HepG2 (cell line): Measurements from ENCODE around the gene EIF1AD. TPM values are rescaled to one million over a fixed set of nuclear protein-coding genes. Genes with fewer than 3 reads are reported as not detected.

Source experiments
- MBNL3 ChIP-seq: fragments of 250-450 bp; sonication (Bioruptor Pico); conservative IDR thresholded peaks from 2 replicates; pipeline ENCODE4 v1.8.0; 2022; ENCODE audit warnings: mild to moderate bottlenecking, inconsistent platforms
- NRL ChIP-seq: sonication (generic); formaldehyde crosslinking; IDR thresholded peaks from 2 replicates; pipeline ENCODE4 v1.5.0; 2020; ENCODE audit warnings: missing genetic modification reagents, mild to moderate bottlenecking, moderate library complexity, borderline replicate concordance
- RAD51 ChIP-seq: fragments of 450-650 bp; IDR thresholded peaks from 2 replicates; pipeline ENCODE4 v1.6.1; 2016; ENCODE audit warnings: borderline replicate concordance
- RELA ChIP-seq: sonication (generic); formaldehyde crosslinking; IDR thresholded peaks from 2 replicates; pipeline ENCODE4 v1.4.0; 2020; ENCODE audit warnings: missing genetic modification reagents
- SMYD3 ChIP-seq: sonication (generic); formaldehyde crosslinking; IDR thresholded peaks from 2 replicates; pipeline ENCODE4 v1.8.1; 2023; ENCODE audit warnings: mild to moderate bottlenecking, missing genetic modification reagents
- TRIM24 ChIP-seq: sonication (generic); formaldehyde crosslinking; IDR thresholded peaks from 2 replicates; pipeline ENCODE4 v1.8.0; 2022; ENCODE audit warnings: mild to moderate bottlenecking, missing genetic modification reagents
- ZNF326 ChIP-seq: sonication (generic); formaldehyde crosslinking; IDR thresholded peaks from 2 replicates; pipeline ENCODE4 v1.4.0; 2020; ENCODE audit warnings: missing genetic modification reagents, borderline replicate concordance
- ZNF367 ChIP-seq: sonication (generic); formaldehyde crosslinking; IDR thresholded peaks from 2 replicates; pipeline ENCODE4 v1.4.0; 2020; ENCODE audit warnings: missing genetic modification reagents, borderline replicate concordance
- ZNF781 ChIP-seq: sonication (generic); formaldehyde crosslinking; IDR thresholded peaks from 2 replicates; pipeline ENCODE4 v1.5.1; 2020; ENCODE audit warnings: borderline replicate concordance, mild to moderate bottlenecking, missing genetic modification reagents; ENCODE audit errors: not compliant biosample characterization
- polyA plus RNA-seq, 8 experiments: library from polyadenylated mRNA; depleted of rRNA in 3 of 8; stranded (reverse) in 7 of 8; unstranded in 1 of 8; fragments of >200 nt; fragmentation: Illumina TruSeq in 4 of 8; extraction: Trizol in 4 of 8; gene quantifications; 2 replicates each; pipeline versions ENCODE4 v1.2.1 to v1.2.3, GENCODE V29; 2011 to 2016; ENCODE audit warnings: low read depth in 4 of 8, missing spikeins in 1 of 8, mixed read lengths in 1 of 8; ENCODE audit not compliant: insufficient read depth in 1 of 8
- total RNA-seq, 5 experiments: library from RNA; depleted of rRNA; stranded (reverse); fragments of >200 nt; fragmentation: Illumina TruSeq; extraction: Trizol; gene quantifications; 2 replicates each; pipeline ENCODE4 v1.2.3, GENCODE V29; 2016; ENCODE audit warnings: low read depth in 1 of 5
- TF ChIP-seq, protein P1 (sequence below), 2 experiments: sonication (generic) in 1 of 2; formaldehyde crosslinking in 1 of 2; IDR thresholded peaks; 2 replicates each; pipeline versions ENCODE4 v1.4.0 to v1.6.1; 2018 to 2020; ENCODE audit warnings: missing genetic modification reagents in 2 of 2, borderline replicate concordance in 1 of 2, low read depth in 1 of 2, mild to moderate bottlenecking in 1 of 2, missing biosample characterization in 1 of 2
- TF ChIP-seq, protein P2 (sequence below): sonication (generic); formaldehyde crosslinking; IDR thresholded peaks from 2 replicates; pipeline ENCODE4 v1.4.0; 2020; ENCODE audit warnings: missing genetic modification reagents, borderline replicate concordance
- TF ChIP-seq, protein P3 (sequence below): sonication (generic); formaldehyde crosslinking; IDR thresholded peaks from 2 replicates; pipeline ENCODE4 v1.5.0; 2020; ENCODE audit warnings: mild to moderate bottlenecking, missing genetic modification reagents, borderline replicate concordance
- TF ChIP-seq, protein P4 (sequence below): sonication (generic); formaldehyde crosslinking; IDR thresholded peaks from 2 replicates; pipeline ENCODE4 v1.8.0; 2022; ENCODE audit warnings: mild to moderate bottlenecking, missing genetic modification reagents, borderline replicate concordance
- TF ChIP-seq, protein P5 (sequence below): sonication (generic); formaldehyde crosslinking; IDR thresholded peaks from 2 replicates; pipeline ENCODE4 v1.8.0; 2023; ENCODE audit warnings: mild to moderate bottlenecking, missing genetic modification reagents

Gene EIF1AD
- total and polyA plus RNA-seq, 2 of the 13 experiments (the other 11 are each of a cell fraction or from before 2014, with no cell fraction given) = 18.2 to 30.8 TPM

DNA sequence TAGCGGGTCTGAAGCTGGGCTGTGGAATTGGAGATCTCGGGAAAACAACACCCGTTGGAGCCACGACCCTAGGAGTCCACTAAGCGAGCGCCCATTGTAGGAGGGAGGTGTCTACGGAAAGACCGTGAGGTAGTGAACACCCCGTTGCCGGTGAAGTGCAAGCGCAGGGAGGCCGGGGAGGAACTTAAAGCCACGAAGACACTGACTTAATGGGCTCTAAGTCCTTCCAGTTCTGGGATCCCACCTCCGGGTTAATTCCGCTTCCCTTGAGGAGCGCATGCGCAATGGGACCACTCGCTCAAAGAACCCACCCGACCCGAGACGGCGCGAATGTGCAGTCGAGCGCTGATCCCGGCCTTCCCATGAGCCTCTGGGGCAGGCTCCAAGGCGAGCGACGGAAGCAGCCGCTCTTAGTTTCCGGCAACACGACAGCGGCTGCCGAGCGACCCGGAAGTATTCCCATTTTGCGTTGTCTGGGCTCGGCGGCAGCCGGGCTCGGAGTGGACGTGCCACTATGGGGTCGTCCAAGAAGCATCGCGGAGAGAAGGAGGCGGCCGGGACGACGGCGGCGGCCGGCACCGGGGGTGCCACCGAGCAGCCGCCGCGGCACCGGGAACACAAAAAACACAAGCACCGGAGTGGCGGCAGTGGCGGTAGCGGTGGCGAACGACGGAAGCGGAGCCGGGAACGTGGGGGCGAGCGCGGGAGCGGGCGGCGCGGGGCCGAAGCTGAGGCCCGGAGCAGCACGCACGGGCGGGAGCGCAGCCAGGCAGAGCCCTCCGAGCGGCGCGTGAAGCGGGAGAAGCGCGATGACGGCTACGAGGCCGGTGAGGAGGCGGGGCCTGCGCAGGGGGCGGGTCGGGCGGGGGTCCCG, 40.5 kb downstream of the EIF1AD start, which contains the start of gene SART1 (continued):
- peak; percentile 27; the same call in 1 of the 2 replicates for TF ChIP-seq NRL
- TF ChIP-seq, protein P1, sequence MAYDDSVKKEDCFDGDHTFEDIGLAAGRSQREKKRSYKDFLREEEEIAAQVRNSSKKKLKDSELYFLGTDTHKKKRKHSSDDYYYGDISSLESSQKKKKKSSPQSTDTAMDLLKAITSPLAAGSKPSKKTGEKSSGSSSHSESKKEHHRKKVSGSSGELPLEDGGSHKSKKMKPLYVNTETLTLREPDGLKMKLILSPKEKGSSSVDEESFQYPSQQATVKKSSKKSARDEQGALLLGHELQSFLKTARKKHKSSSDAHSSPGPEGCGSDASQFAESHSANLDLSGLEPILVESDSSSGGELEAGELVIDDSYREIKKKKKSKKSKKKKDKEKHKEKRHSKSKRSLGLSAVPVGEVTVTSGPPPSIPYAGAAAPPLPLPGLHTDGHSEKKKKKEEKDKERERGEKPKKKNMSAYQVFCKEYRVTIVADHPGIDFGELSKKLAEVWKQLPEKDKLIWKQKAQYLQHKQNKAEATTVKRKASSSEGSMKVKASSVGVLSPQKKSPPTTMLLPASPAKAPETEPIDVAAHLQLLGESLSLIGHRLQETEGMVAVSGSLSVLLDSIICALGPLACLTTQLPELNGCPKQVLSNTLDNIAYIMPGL (CRISPR knock-in tag; IDR thresholded peaks at IDR 0.05; ENCODE audit: borderline replicate concordance in 1 of 2, low read depth in 1 of 2) = peak; percentile 79 to 88; a peak in 2 of 4 replicates
- TF ChIP-seq, protein P2, sequence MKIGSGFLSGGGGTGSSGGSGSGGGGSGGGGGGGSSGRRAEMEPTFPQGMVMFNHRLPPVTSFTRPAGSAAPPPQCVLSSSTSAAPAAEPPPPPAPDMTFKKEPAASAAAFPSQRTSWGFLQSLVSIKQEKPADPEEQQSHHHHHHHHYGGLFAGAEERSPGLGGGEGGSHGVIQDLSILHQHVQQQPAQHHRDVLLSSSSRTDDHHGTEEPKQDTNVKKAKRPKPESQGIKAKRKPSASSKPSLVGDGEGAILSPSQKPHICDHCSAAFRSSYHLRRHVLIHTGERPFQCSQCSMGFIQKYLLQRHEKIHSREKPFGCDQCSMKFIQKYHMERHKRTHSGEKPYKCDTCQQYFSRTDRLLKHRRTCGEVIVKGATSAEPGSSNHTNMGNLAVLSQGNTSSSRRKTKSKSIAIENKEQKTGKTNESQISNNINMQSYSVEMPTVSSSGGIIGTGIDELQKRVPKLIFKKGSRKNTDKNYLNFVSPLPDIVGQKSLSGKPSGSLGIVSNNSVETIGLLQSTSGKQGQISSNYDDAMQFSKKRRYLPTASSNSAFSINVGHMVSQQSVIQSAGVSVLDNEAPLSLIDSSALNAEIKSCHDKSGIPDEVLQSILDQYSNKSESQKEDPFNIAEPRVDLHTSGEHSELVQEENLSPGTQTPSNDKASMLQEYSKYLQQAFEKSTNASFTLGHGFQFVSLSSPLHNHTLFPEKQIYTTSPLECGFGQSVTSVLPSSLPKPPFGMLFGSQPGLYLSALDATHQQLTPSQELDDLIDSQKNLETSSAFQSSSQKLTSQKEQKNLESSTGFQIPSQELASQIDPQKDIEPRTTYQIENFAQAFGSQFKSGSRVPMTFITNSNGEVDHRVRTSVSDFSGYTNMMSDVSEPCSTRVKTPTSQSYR (CRISPR knock-in tag) = no peak; the same call in 1 of the 2 replicates
- TF ChIP-seq, protein P3, sequence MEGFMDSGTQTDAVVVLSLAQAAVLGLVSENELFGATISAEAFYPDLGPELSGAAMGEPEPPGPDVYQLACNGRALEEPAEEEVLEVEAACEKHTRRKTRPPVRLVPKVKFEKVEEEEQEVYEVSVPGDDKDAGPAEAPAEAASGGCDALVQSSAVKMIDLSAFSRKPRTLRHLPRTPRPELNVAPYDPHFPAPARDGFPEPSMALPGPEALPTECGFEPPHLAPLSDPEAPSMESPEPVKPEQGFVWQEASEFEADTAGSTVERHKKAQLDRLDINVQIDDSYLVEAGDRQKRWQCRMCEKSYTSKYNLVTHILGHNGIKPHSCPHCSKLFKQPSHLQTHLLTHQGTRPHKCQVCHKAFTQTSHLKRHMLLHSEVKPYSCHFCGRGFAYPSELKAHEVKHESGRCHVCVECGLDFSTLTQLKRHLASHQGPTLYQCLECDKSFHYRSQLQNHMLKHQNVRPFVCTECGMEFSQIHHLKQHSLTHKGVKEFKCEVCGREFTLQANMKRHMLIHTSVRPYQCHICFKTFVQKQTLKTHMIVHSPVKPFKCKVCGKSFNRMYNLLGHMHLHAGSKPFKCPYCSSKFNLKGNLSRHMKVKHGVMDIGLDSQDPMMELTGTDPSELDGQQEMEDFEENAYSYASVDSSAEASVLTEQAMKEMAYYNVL (CRISPR knock-in tag) = peak; percentile 54; the same call in 1 of the 2 replicates
- TF ChIP-seq ZNF367 = no peak
- no peak for TF ChIP-seq RAD51
- TF ChIP-seq ZNF781 (CRISPR knock-in tag) = no peak
- no peak for TF ChIP-seq MBNL3 (CRISPR knock-in tag)
- TF ChIP-seq, protein P4, sequence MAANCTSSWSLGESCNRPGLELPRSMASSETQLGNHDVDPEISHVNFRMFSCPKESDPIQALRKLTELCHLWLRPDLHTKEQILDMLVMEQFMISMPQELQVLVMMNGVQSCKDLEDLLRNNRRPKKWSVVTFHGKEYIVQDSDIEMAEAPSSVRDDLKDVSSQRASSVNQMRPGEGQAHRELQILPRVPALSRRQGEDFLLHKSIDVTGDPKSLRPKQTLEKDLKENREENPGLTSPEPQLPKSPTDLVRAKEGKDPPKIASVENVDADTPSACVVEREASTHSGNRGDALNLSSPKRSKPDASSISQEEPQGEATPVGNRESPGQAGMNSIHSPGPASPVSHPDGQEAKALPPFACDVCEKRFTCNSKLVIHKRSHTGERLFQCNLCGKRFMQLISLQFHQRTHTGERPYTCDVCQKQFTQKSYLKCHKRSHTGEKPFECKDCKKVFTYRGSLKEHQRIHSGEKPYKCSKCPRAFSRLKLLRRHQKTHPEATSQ (CRISPR knock-in tag) = 0 out of 2 replicates have a peak, but pooled peaks have one; percentile 30
- no peak for TF ChIP-seq RELA (CRISPR knock-in tag)
- TF ChIP-seq SMYD3 (CRISPR knock-in tag) = no peak
- no peak for TF ChIP-seq TRIM24 (CRISPR knock-in tag)
- no peak for TF ChIP-seq ZNF326
- TF ChIP-seq, protein P5, sequence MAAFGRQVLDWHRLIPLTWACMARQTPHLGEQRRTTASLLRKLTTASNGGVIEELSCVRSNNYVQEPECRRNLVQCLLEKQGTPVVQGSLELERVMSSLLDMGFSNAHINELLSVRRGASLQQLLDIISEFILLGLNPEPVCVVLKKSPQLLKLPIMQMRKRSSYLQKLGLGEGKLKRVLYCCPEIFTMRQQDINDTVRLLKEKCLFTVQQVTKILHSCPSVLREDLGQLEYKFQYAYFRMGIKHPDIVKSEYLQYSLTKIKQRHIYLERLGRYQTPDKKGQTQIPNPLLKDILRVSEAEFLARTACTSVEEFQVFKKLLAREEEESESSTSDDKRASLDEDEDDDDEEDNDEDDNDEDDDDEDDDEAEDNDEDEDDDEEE (CRISPR knock-in tag) = no peak
